Measurements from ENCODE around the gene TCP11.

TCP11 gene

DNA sequence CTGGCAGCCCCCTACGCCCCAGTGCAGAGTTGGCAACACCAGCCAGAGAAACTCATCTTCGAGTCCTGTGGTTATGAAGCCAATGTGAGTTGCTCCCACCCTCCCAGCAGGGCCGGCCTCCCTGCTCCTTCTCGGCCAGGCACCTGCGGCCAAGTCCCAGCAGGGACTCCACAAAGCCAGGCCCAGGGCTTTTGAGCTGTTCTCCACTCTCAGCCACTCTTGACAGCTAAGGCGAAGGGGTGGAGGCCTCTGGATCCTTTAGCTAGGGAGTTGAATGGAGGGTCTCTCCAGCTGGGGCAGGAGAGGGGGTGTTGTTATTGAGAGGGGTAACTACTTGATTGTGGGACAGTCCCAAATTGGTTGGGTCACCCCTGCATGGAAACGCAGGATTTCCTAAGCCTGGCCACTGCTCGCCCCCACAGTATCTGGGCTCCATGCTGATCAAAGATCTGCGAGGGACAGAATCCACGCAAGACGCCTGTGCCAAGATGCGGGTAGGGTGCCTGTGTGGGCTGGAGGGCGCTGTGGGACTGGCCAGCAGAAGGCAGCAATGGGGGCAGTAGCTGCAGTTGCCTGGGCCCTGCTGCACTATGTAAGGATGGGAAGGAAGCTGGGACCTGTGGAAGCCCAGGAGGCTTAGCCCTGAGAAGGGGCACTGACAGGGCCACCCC is 58.3 kb downstream of the TCP11 start:
- TF ChIP-seq, protein P1, sequence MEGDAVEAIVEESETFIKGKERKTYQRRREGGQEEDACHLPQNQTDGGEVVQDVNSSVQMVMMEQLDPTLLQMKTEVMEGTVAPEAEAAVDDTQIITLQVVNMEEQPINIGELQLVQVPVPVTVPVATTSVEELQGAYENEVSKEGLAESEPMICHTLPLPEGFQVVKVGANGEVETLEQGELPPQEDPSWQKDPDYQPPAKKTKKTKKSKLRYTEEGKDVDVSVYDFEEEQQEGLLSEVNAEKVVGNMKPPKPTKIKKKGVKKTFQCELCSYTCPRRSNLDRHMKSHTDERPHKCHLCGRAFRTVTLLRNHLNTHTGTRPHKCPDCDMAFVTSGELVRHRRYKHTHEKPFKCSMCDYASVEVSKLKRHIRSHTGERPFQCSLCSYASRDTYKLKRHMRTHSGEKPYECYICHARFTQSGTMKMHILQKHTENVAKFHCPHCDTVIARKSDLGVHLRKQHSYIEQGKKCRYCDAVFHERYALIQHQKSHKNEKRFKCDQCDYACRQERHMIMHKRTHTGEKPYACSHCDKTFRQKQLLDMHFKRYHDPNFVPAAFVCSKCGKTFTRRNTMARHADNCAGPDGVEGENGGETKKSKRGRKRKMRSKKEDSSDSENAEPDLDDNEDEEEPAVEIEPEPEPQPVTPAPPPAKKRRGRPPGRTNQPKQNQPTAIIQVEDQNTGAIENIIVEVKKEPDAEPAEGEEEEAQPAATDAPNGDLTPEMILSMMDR (IDR thresholded peaks at IDR 0.05; ENCODE audit: low read depth, low read length): no peak
- TF ChIP-seq, protein P2, sequence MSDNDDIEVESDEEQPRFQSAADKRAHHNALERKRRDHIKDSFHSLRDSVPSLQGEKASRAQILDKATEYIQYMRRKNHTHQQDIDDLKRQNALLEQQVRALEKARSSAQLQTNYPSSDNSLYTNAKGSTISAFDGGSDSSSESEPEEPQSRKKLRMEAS (IDR thresholded peaks at IDR 0.05; ENCODE audit: low read depth, low read length): no peak
- TF ChIP-seq POLR2A (IDR thresholded peaks at IDR 0.05; ENCODE audit: extremely low read depth, insufficient read length) (no peak), MYC (IDR thresholded peaks at IDR 0.05; ENCODE audit: low read depth, low read length) (no peak)
- H3K4me3 ChIP-seq (ENCODE audit: low read depth, low read length): no peak overlapping the region
- DNase-seq (ENCODE audit: low read depth): no peak

DNA sequence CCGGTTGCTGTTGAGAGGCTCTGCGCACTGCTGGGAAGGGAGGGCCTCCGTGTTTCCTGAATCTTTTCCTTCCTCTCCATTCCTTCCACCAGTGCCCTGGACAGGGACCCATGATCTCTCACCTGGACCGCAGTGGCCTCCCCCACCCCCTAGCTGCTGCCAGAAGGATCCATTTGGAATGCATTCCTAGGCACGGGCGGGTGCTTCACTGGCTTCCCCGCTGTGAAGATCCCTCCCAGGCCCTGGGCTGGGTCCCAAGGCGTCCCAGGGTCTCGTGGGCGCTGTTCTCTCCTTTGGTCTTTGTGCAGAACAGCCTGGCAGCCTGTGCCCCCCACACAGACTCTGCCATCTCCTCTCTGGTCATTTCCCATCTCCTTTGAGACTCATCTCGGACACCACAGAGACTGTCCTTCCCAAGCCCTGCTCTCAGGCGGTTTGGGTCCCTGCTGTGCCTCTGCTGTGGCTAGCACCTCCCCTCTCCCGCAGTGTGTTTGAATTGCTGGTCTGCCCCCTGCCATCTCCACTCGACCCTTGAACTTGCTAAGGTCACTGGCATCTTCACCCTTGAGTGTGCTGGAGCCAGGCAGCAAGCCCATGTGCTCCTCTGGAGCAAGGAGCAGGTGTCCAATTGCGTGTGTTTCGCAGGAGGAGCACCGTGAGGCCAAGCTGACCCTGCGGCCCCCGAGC is 59.0 kb downstream of the TCP11 start:
- H3K4me3 ChIP-seq (ENCODE audit: low read depth, low read length): no peak overlapping the region
- TF ChIP-seq POLR2A (IDR thresholded peaks at IDR 0.05; ENCODE audit: extremely low read depth, insufficient read length) (no peak), MYC (IDR thresholded peaks at IDR 0.05; ENCODE audit: low read depth, low read length) (no peak)
- TF ChIP-seq, protein P1 (IDR thresholded peaks at IDR 0.05; ENCODE audit: low read depth, low read length): no peak
- TF ChIP-seq, protein P2 (IDR thresholded peaks at IDR 0.05; ENCODE audit: low read depth, low read length): no peak
- peak; percentile 31 for DNase-seq (ENCODE audit: low read depth)

DNA sequence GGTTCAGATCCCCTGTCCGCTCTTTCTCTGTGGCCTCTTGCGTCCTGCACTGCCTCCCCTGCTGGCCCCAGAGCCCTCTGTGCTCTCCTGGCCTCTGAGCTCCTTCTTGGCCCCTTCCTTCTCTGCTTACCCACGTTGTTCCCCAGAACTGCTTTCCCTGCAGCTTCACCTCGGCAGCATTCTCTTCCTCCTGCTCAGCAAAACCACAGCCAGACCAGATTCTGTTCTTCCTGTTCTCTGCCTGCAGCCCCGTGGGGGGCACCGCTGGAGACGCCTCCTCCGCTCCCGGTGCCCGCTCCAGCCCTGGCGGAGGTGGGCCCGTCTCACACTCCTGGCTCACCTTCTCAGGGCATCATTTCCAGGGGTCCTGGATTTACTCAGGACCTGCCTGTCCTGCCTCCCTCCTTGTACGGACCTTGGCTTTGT is 59.7 kb downstream of the TCP11 start:
- DNase-seq (ENCODE audit: low read depth): peak; percentile 95
- peak overlapping the region; percentile 53 for H3K4me3 ChIP-seq (ENCODE audit: low read depth, low read length)
- TF ChIP-seq MYC (IDR thresholded peaks at IDR 0.05; ENCODE audit: low read depth, low read length): peak; percentile 53
- TF ChIP-seq, protein P2 (IDR thresholded peaks at IDR 0.05; ENCODE audit: low read depth, low read length): peak; percentile 58
- no peak for TF ChIP-seq POLR2A (IDR thresholded peaks at IDR 0.05; ENCODE audit: extremely low read depth, insufficient read length)

DNA sequence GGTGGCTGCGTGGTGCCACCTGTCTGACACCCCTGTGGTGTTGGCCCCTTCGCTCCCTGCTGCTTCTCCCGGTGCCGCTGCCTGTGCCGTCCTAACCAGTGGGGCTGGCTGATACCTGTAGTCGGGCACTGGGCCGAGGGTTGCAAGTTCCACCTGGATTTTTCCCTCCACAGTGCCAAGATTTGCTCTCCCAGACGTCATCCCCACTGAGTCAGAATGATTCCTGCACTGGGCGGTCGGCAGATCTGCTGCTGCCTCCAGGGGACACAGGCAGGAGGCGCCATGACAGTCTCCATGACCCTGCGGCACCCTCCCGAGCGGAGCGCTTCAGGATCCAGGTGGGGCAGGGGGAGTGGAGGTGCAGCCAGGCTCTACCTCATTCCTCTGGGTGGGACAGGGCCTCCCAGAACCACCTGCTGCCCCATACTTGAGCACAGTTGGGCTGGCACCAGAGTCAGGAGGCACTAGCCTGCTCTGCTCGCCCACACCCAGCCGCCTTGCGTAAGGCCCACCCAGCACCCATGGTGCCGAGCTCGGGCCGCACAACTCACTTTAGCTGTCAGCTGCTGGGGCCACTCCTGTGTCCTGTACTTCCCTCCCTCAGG is 60.2 kb downstream of the TCP11 start:
- H3K4me3 ChIP-seq (ENCODE audit: low read depth, low read length): peak overlapping the region; percentile 53
- DNase-seq (ENCODE audit: low read depth): no peak
- TF ChIP-seq POLR2A (IDR thresholded peaks at IDR 0.05; ENCODE audit: extremely low read depth, insufficient read length): no peak
- TF ChIP-seq, protein P1 (IDR thresholded peaks at IDR 0.05; ENCODE audit: low read depth, low read length): peak; percentile 38

DNA sequence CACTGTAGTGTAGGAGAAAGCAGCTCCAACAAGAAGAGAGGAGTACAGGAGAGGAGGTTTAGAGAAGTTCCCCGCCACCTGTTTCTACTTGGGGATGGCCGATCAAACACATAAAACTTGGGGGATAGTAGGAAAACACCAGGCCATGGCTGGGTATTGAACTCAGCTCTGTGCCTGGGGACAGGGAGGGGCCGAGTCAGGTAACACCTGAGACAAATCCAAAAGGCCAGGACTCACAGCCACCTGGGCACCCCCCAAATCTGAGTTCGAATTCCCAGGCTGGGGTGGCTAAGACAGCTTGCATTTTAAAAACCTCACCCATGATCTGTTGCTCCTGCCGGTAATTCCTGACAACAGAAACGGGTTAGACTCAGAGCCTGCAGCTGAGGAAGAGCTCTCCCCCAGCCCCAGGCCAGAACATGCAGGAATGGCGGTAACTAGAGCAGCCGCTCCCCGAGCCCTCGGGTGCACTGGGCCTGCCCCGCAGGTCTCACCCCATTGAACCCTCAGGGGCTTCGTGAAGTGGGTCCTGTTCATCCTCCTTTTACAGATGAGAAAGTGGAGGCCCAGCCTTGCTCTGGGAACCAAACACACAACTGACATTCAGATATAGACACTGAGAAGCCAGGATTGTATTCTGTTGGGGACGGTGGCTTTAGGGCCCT is 61.0 kb downstream of the TCP11 start:
- TF ChIP-seq, protein P2 (IDR thresholded peaks at IDR 0.05; ENCODE audit: low read depth, low read length): no peak
- TF ChIP-seq POLR2A (IDR thresholded peaks at IDR 0.05; ENCODE audit: extremely low read depth, insufficient read length) (no peak), MYC (IDR thresholded peaks at IDR 0.05; ENCODE audit: low read depth, low read length) (no peak)
- TF ChIP-seq, protein P1 (IDR thresholded peaks at IDR 0.05; ENCODE audit: low read depth, low read length): no peak
- DNase-seq (ENCODE audit: low read depth): no peak
- no peak overlapping the region for H3K4me3 ChIP-seq (ENCODE audit: low read depth, low read length)
